K562 (cell line): ENCODE data around the gene TNFAIP1. TPM values are rescaled to one million over a fixed set of nuclear protein-coding genes. Genes with fewer than 3 reads are reported as not detected.
A peak's percentile ranks its signal among the peaks of the same experiment; 100 is the strongest.

ENCODE experiments used
- ATAC-seq: fragments of 200-7000 bp; cut with Tn5 transposase; 3 replicates; pipeline ENCODE4 v1.9.1; 2020; ENCODE audit warnings: moderate library complexity
- BruUV-seq: library from RNA; stranded (reverse); fragments of 400-500 nt; replicated peaks from 2 replicates; lab custom pipeline; 2021; lab: Mats Ljungman, UMichigan
- CTCF ChIA-PET: fragments of 300-600 bp; formaldehyde crosslinking; extraction: SDS; loops from one replicate; lab custom pipeline; 2021; ENCODE audit warnings: low intra/inter-chr PET ratio; lab: Yijun Ruan, JAX
- POLR2A ChIA-PET: fragments of 300-600, 350-650 bp; sonication (Branson Sonifier 250); formaldehyde crosslinking; extraction: SDS; loops from one replicate; lab custom pipeline; 2021; ENCODE audit warnings: antibody characterized with exemption, inconsistent platforms; lab: Yijun Ruan, JAX
- DNase-seq, 4 experiments: peaks; one replicate each; pipeline versions ENCODE4 v3.0.0 to v3.0.0-alpha.2; 2011 to 2018; ENCODE audit warnings: low spot score in 3 of 4, mixed read lengths in 3 of 4; ENCODE audit errors: extremely low read depth in 1 of 4
- FAIRE-seq: peaks from 2 replicates; lab custom pipeline; 2011; peaks lifted over from hg19 to GRCh38; lab: Jason Lieb, UNC
- H2AFZ ChIP-seq: 2 replicates; pipeline ENCODE4 v1.6.0; 2011; ENCODE audit warnings: low read depth, low read length, control low read depth, inconsistent platforms
- H3K27ac ChIP-seq: fragments of 200-600 bp; 3 replicates; pipeline ENCODE4 v1.8.0; 2011; ENCODE audit warnings: low read depth, mild to moderate bottlenecking, control low read depth, inconsistent platforms, low read length, moderate library complexity, mixed read lengths; ENCODE audit errors: extremely low read depth
- H3K27me3 ChIP-seq, 2 experiments: fragments of 300-600 bp in 1 of 2; 2 replicates in 1 of 2; 3 replicates in 1 of 2; pipeline versions ENCODE4 v1.6.0 to v1.8.0; 2011; ENCODE audit warnings: inconsistent platforms in 2 of 2, low read length in 2 of 2, mild to moderate bottlenecking in 1 of 2, mixed read lengths in 1 of 2, moderate library complexity in 1 of 2; ENCODE audit not compliant: control insufficient read depth in 2 of 2, insufficient read depth in 2 of 2
- H3K36me3 ChIP-seq: fragments of 300-600 bp; 3 replicates; pipeline ENCODE4 v1.8.0; 2011; ENCODE audit warnings: mild to moderate bottlenecking, low read length, inconsistent platforms; ENCODE audit not compliant: control insufficient read depth, insufficient read depth
- H3K4me1 ChIP-seq, 2 experiments: fragments of 200-600 bp in 1 of 2; replicated peaks in 1 of 2; 2 replicates in 1 of 2; 3 replicates in 1 of 2; pipeline versions ENCODE4 v1.5.1 to v1.8.0; 2011; ENCODE audit warnings: inconsistent platforms in 2 of 2, low read length in 2 of 2, mild to moderate bottlenecking in 1 of 2, mixed read lengths in 1 of 2, moderate library complexity in 1 of 2; ENCODE audit not compliant: control insufficient read depth in 2 of 2, insufficient read depth in 2 of 2
- H3K4me2 ChIP-seq: 2 replicates; pipeline ENCODE4 v1.6.1; 2011; ENCODE audit warnings: low read length, control low read depth, inconsistent platforms, mixed read lengths; ENCODE audit not compliant: insufficient read depth
- H3K4me3 ChIP-seq: fragments of 200-600 bp; sonication (generic), shearing (Covaris generic); 2 replicates; pipeline ENCODE4 v1.5.1; 2016; ENCODE audit warnings: control low read depth, inconsistent platforms
- H3K79me2 ChIP-seq: fragments of 200-600 bp; 3 replicates; pipeline ENCODE4 v1.8.0; 2011; ENCODE audit warnings: low read length, inconsistent platforms; ENCODE audit not compliant: control insufficient read depth, insufficient read depth
- H3K9ac ChIP-seq, 2 experiments: 2 replicates each; pipeline versions ENCODE4 v1.6.0 to v1.6.1; 2011; ENCODE audit warnings: low read depth in 2 of 2, low read length in 2 of 2, control low read depth in 1 of 2, inconsistent platforms in 1 of 2, mild to moderate bottlenecking in 1 of 2, mixed read lengths in 1 of 2; ENCODE audit not compliant: insufficient read depth in 1 of 2
- H3K9me1 ChIP-seq: one replicate; pipeline ENCODE4 v1.6.0; 2011; ENCODE audit warnings: inconsistent platforms, mild to moderate bottlenecking, low read length, moderate library complexity; ENCODE audit not compliant: control insufficient read depth, insufficient read depth
- H3K9me3 ChIP-seq: replicated peaks from 2 replicates; pipeline ENCODE4 v1.5.1; 2011; ENCODE audit warnings: low read depth, low read length, inconsistent platforms; ENCODE audit not compliant: control insufficient read depth, insufficient read depth
- H4K20me1 ChIP-seq: replicated peaks from 2 replicates; pipeline ENCODE4 v1.6.1; 2011; ENCODE audit warnings: low read length, inconsistent platforms, mixed read lengths; ENCODE audit not compliant: control insufficient read depth, insufficient read depth
- CEBPB ChIP-seq: fragments of 450-650 bp; IDR thresholded peaks from 2 replicates; pipeline ENCODE4 v1.6.1; 2016; ENCODE audit warnings: missing genetic modification characterization, missing compliant biosample characterization
- DACH1 ChIP-seq: fragments of 450-650 bp; IDR thresholded peaks from 2 replicates; pipeline ENCODE4 v1.6.1; 2018; ENCODE audit not compliant: partially characterized antibody
- ETV5 ChIP-seq: sonication (generic); formaldehyde crosslinking; IDR thresholded peaks from 2 replicates; pipeline ENCODE4 v1.4.0; 2020; ENCODE audit warnings: low read depth, mild to moderate bottlenecking, missing genetic modification reagents
- MXI1 ChIP-seq: IDR thresholded peaks from 2 replicates; pipeline ENCODE4 v1.6.1; 2011; ENCODE audit warnings: low read depth, mild to moderate bottlenecking, improper control_type of control experiment, low read length
- XRCC3 ChIP-seq: fragments of 450-650 bp; IDR thresholded peaks from 2 replicates; pipeline ENCODE4 v1.6.1; 2017; ENCODE audit warnings: mild to moderate bottlenecking, moderate library complexity
- ZBTB11 ChIP-seq, 3 experiments: fragments of 200-800 bp in 1 of 3; fragments of 250-450 bp in 1 of 3; fragments of 450-650 bp in 1 of 3; sonication (Bioruptor Pico) in 1 of 3; sonication (Bioruptor generic) in 1 of 3; formaldehyde crosslinking in 1 of 3; IDR thresholded peaks; 2 replicates each; pipeline versions ENCODE4 v1.6.1 to v1.8.0; 2016 to 2022; ENCODE audit warnings: mild to moderate bottlenecking in 2 of 3, missing genetic modification characterization in 2 of 3, missing compliant biosample characterization in 1 of 3, moderate library complexity in 1 of 3
- ZBTB17 ChIP-seq: fragments of 450-650 bp; formaldehyde crosslinking; IDR thresholded peaks from 2 replicates; pipeline ENCODE4 v1.4.0; 2020; ENCODE audit warnings: mild to moderate bottlenecking
- ZNF146 ChIP-seq: IDR thresholded peaks from one replicate; pipeline ENCODE4 v1.6.1; 2018; ENCODE audit warnings: missing compliant biosample characterization; ENCODE audit not compliant: unreplicated experiment
- ZNF282 ChIP-seq: sonication (generic); formaldehyde crosslinking; IDR thresholded peaks from 2 replicates; pipeline ENCODE4 v1.8.1; 2023; ENCODE audit warnings: missing genetic modification reagents
- WGBS: fragments of 100-300 bp; shearing (Covaris generic); methylation state at CpG from one replicate; pipeline ENCODE4 v1.1.6; 2016; ENCODE audit warnings: low coverage, mixed read lengths; ENCODE audit not compliant: insufficient coverage; ENCODE audit errors: missing lambda C conversion rate; 5-methylcytosine and 5-hydroxymethylcytosine counted together
- in situ Hi-C: fragments of 300-500 bp; cut with MboI; formaldehyde crosslinking; loops from 4 replicates; pipeline ENCODE4 v1.15.0; 2018; ENCODE audit warnings: inconsistent platforms, mixed read lengths
- intact Hi-C: fragments of 100-400 bp; cut with micrococcal nuclease; formaldehyde crosslinking; loops from 2 replicates; pipeline ENCODE4 v1.14.2; 2022
- polyA plus RNA-seq, 8 experiments: library from polyadenylated mRNA; depleted of rRNA in 4 of 8; stranded (reverse) in 5 of 8; unstranded in 3 of 8; fragments of >200 nt; fragmentation: Nextera tagmentation in 2 of 8; fragmentation: Illumina TruSeq in 1 of 8; extraction: Ambion mirVana in 2 of 8; extraction: Trizol in 1 of 8; gene quantifications; 2 replicates each; pipeline versions ENCODE4 v1.2.1 to v1.2.3, GENCODE V29; 2011 to 2014; ENCODE audit warnings: inconsistent platforms in 1 of 8, missing spikeins in 1 of 8
- total RNA-seq, 7 experiments: library from RNA; depleted of rRNA in 6 of 7; stranded (reverse); fragments of >200 nt in 6 of 7; fragmentation: Illumina TruSeq in 2 of 7; extraction: Trizol in 2 of 7; gene quantifications; 2 replicates each; pipeline versions ENCODE4 v1.2.1 to v1.2.3, GENCODE V29; 2011 to 2021; ENCODE audit warnings: low replicate concordance in 1 of 7
- TF ChIP-seq, protein P1 (sequence below), 2 experiments: fragments of 250-450 bp in 1 of 2; fragments of 450-650 bp in 1 of 2; sonication (Bioruptor Pico) in 1 of 2; IDR thresholded peaks; 2 replicates each; pipeline versions ENCODE4 v1.6.1 to v1.8.0; 2016 to 2021; ENCODE audit warnings: mild to moderate bottlenecking in 2 of 2, moderate library complexity in 2 of 2, missing compliant biosample characterization in 1 of 2, missing genetic modification characterization in 1 of 2
- TF ChIP-seq, protein P2 (sequence below): sonication (generic); formaldehyde crosslinking; IDR thresholded peaks from 2 replicates; pipeline ENCODE4 v1.4.0; 2020; ENCODE audit warnings: mild to moderate bottlenecking, missing genetic modification reagents
- TF ChIP-seq, protein P3 (sequence below): fragments of 450-650 bp; formaldehyde crosslinking; IDR thresholded peaks from 2 replicates; pipeline ENCODE4 v1.4.0; 2022; ENCODE audit warnings: mild to moderate bottlenecking, moderate library complexity

The TNFAIP1 gene
- total and polyA plus RNA-seq, 9 of the 15 experiments (the other 6 are each of a cell fraction or from before 2014, with no cell fraction given) = 2.1 to 20.1 (median 8.2) TPM

DNA sequence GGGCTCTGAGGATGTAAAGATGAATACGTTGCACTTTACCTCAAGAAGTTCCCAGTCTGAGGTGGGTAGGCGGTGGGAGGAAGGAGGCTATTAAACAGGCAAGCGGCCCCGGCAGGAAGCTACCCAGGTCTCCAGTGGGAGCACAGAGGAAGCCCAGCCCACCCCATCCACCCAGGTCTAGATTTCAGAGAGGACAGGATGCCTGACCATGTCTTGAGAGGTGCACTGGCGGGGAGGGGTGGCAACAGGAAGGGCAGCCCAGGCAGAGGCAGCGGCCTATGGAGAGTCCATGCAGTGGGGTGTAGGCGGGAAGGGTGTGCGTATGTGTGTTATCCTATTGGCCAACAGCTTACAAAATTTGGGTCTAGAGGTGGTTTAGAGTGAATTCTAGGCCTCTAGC, 49.8 kb downstream of the TNFAIP1 start:
- no peak for DNase-seq

More for the DNA sequence above, 49.8 kb downstream of the TNFAIP1 start:
- Histone ChIP-seq H4K20me1 (no peaks in the 10 kb centered on the region), H3K9ac (peak overlapping the region in 1 of 2 experiments; percentile 40; a peak in 1 of 4 replicates), H3K79me2 (no peaks in the 10 kb centered on the region), H3K27me3 (peaks cover 11 to 44% of the 10 kb centered on the region in 2 experiments; a peak in 3 of 5 replicates), H3K9me3 (no peaks in the 10 kb centered on the region), H3K4me1 (peaks cover 6 to 26% of the 10 kb centered on the region in 2 experiments; a peak in 4 of 5 replicates), H3K9me1 (no peaks in the 10 kb centered on the region), H3K4me3 (no peak overlapping the region), H2AFZ (no peak overlapping the region), H3K36me3 (no peaks in the 10 kb centered on the region), H3K27ac (no peak overlapping the region), H3K4me2 (no peak overlapping the region)
- no TSS peak for BruUV-seq
- ATAC-seq = no peak
- in situ Hi-C loops (no loop called here), intact Hi-C loops (no loop called here)
- no peak for FAIRE-seq
- TF ChIP-seq ZNF146 (CRISPR knock-in tag) = no peak
- TF ChIP-seq MXI1 = no peak
- TF ChIP-seq, protein P1, sequence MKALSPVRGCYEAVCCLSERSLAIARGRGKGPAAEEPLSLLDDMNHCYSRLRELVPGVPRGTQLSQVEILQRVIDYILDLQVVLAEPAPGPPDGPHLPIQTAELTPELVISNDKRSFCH (CRISPR knock-in tag; IDR thresholded peaks at IDR 0.05) = no peak
- TF ChIP-seq, protein P1 (tag; IDR thresholded peaks at IDR 0.05) = no peak
- TF ChIP-seq, protein P2, sequence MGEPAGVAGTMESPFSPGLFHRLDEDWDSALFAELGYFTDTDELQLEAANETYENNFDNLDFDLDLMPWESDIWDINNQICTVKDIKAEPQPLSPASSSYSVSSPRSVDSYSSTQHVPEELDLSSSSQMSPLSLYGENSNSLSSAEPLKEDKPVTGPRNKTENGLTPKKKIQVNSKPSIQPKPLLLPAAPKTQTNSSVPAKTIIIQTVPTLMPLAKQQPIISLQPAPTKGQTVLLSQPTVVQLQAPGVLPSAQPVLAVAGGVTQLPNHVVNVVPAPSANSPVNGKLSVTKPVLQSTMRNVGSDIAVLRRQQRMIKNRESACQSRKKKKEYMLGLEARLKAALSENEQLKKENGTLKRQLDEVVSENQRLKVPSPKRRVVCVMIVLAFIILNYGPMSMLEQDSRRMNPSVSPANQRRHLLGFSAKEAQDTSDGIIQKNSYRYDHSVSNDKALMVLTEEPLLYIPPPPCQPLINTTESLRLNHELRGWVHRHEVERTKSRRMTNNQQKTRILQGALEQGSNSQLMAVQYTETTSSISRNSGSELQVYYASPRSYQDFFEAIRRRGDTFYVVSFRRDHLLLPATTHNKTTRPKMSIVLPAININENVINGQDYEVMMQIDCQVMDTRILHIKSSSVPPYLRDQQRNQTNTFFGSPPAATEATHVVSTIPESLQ (CRISPR knock-in tag) = no peak
- TF ChIP-seq, protein P3, sequence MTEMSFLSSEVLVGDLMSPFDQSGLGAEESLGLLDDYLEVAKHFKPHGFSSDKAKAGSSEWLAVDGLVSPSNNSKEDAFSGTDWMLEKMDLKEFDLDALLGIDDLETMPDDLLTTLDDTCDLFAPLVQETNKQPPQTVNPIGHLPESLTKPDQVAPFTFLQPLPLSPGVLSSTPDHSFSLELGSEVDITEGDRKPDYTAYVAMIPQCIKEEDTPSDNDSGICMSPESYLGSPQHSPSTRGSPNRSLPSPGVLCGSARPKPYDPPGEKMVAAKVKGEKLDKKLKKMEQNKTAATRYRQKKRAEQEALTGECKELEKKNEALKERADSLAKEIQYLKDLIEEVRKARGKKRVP (CRISPR knock-in tag) = no peak
- TF ChIP-seq DACH1 = no peak
- TF ChIP-seq ZNF282 (CRISPR knock-in tag) = no peak
- TF ChIP-seq ZBTB17 = no peak
- TF ChIP-seq ZBTB11 (CRISPR knock-in tag; IDR thresholded peaks at IDR 0.05) = no peak
- no peak for TF ChIP-seq ETV5
- TF ChIP-seq XRCC3 = no peak
- no peak for TF ChIP-seq CEBPB
- ChIA-PET CTCF (no interaction called here), POLR2A (interaction anchor here (0.6 kb wide), 1 partner anchor 9 kb away, joined by 5 read pairs; no protein-coding TSS in a partner anchor)
- whole genome bisulfite sequencing = 63% methylated on average over 8 of the region's 8 CpGs
